ENCODE results near the gene IRF5. TPM values are rescaled to one million over a fixed set of nuclear protein-coding genes. Genes with fewer than 3 reads are reported as not detected.
A peak's percentile ranks its signal among the peaks of the same experiment; 100 is the strongest.

The IRF5 gene
- total RNA-seq, 1 experiment from 2014 or later = 13.4 TPM

GRCh38 chr7:128904381-128905197 lies 33.1 kb upstream of the IRF5 start:
- Mint-ChIP-seq H3K27ac (ENCODE audit: unreplicated experiment) (no peak overlapping the region), H3K27me3 (ENCODE audit: unreplicated experiment) (peaks cover 23% of the 10 kb centered on the region)
- DNase-seq = no peak

GRCh38 chr7:128906001-128906765 lies 31.5 kb upstream of the IRF5 start:
- peaks cover 5% of the 10 kb centered on the region for H3K36me3 Mint-ChIP-seq (ENCODE audit: insufficient read depth, unreplicated experiment)
- peaks cover 39% of the 10 kb centered on the region for H3K27me3 Mint-ChIP-seq (ENCODE audit: unreplicated experiment)
- CTCF ChIA-PET = no interaction called here
- BruUV-seq (replicated peaks) = no TSS peak
- no peak for DNase-seq
- peaks cover 36% of the 10 kb centered on the region for H3K4me1 Mint-ChIP-seq (ENCODE audit: low read depth, unreplicated experiment)
- no peak for TF ChIP-seq CTCF (IDR thresholded peaks at IDR 0.05; ENCODE audit: unreplicated experiment)
- intact Hi-C loops (cut with micrococcal nuclease; ENCODE audit: unreplicated experiment) = no loop called here
- H3K4me3 Mint-ChIP-seq (ENCODE audit: low read depth, unreplicated experiment) = no peak overlapping the region
- no peaks in the 10 kb centered on the region for H3K9me3 Mint-ChIP-seq (ENCODE audit: low read depth, unreplicated experiment)
- no peak overlapping the region for H3K27ac Mint-ChIP-seq (ENCODE audit: unreplicated experiment)

More at GRCh38 chr7:128904381-128905197, 33.1 kb upstream of the IRF5 start:
- CTCF ChIA-PET = no interaction called here
- Mint-ChIP-seq H3K4me3 (ENCODE audit: low read depth, unreplicated experiment) (no peak overlapping the region), H3K36me3 (ENCODE audit: insufficient read depth, unreplicated experiment) (peaks cover 5% of the 10 kb centered on the region), H3K9me3 (ENCODE audit: low read depth, unreplicated experiment) (no peaks in the 10 kb centered on the region), H3K4me1 (ENCODE audit: low read depth, unreplicated experiment) (peaks cover 29% of the 10 kb centered on the region)
- BruUV-seq (replicated peaks) = no TSS peak
- intact Hi-C loops (cut with micrococcal nuclease; ENCODE audit: unreplicated experiment) = loop anchor here (5.0 kb wide), 1 partner anchor 53 kb away; no protein-coding TSS in a partner anchor
- peak; percentile 63 for TF ChIP-seq CTCF (IDR thresholded peaks at IDR 0.05; ENCODE audit: unreplicated experiment)

GRCh38 chr7:128906766-128907559 lies 30.8 kb upstream of the IRF5 start:
- TF ChIP-seq CTCF (IDR thresholded peaks at IDR 0.05; ENCODE audit: unreplicated experiment) = no peak
- Mint-ChIP-seq H3K4me3 (ENCODE audit: low read depth, unreplicated experiment) (no peak overlapping the region), H3K27ac (ENCODE audit: unreplicated experiment) (no peak overlapping the region), H3K36me3 (ENCODE audit: insufficient read depth, unreplicated experiment) (peaks cover under 1% of the 10 kb centered on the region), H3K4me1 (ENCODE audit: low read depth, unreplicated experiment) (peaks cover 44% of the 10 kb centered on the region), H3K9me3 (ENCODE audit: low read depth, unreplicated experiment) (no peaks in the 10 kb centered on the region), H3K27me3 (ENCODE audit: unreplicated experiment) (peaks cover 47% of the 10 kb centered on the region)
- DNase-seq = no peak
- intact Hi-C loops (cut with micrococcal nuclease; ENCODE audit: unreplicated experiment) = no loop called here
- CTCF ChIA-PET = no interaction called here
- no TSS peak for BruUV-seq (replicated peaks)

Data from Calu3 (cell line).